Vagina (tissue), 2 donors: ENCODE measurements around the gene EIF5A.
A peak's percentile ranks its signal among the peaks of the same experiment; 100 is the strongest.

Experiments used
- POLR2A ChIP-seq, 2 donors: fragments of 450-650 bp; IDR thresholded peaks; one replicate each; pipeline ENCODE4 v1.6.1; 2017; ENCODE audit warnings: antibody characterized with exemption in 2 of 2, mild to moderate bottlenecking in 2 of 2, moderate library complexity in 2 of 2
- POLR2AphosphoS5 ChIP-seq, 2 donors: sonication (generic); formaldehyde crosslinking; IDR thresholded peaks; one replicate each; pipeline ENCODE4 v1.9.0; 2017; ENCODE audit warnings: antibody characterized with exemption in 2 of 2, mild to moderate bottlenecking in 2 of 2, low read depth in 1 of 2; ENCODE audit not compliant: insufficient read depth in 1 of 2
- TF ChIP-seq, protein P1 (sequence below), 3 experiments: fragments of 450-650 bp in 2 of 3; fragments of 200-600 bp in 1 of 3; sonication (generic) in 1 of 3; IDR thresholded peaks; one replicate each; pipeline ENCODE4 v1.5.1; 2017 to 2019; ENCODE audit warnings: antibody characterized with exemption in 3 of 3, mild to moderate bottlenecking in 2 of 3, moderate library complexity in 2 of 3

DNA sequence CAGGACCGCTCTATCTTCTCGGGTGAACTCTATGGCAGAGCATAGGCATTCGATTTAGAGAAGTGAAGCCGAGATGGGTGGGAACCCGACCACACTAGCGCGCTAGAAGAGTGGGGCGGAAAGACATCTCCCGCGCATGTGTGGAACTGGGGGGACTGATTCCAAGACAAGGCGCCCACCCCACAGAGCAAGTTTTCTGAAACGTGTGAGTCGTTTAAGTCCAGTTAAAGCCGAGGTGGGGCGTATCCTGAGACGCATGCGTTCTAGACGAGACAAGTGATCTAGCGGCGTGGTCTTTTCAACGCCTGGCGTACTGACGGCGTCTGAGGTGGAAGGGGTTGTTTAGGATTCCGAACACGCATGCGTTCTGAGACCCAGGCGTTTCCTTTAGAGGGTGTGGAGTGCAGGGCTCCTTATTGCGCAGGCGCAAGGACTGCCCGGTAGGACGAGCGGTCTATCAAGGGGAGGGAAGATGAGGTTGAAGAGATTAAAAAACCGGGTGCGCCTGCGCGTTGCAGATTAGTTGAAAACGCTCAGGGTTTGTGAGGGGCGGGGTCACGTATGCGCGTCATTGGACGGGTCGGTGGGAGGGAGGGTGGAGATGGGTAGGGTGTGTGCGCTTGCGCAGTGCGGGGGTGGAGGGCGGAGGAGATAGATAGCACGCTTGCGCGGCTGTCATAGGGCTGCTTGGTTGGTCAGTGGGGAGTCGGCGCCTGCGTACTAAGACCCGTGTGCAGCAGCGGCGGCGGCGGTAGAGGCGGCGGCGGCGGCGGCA, at the start of gene EIF5A:
- TF ChIP-seq POLR2AphosphoS5 (IDR thresholded peaks at IDR 0.05; ENCODE audit: insufficient read depth in 1 of 2, low read depth in 1 of 2) (peak; percentile 94 to 98), POLR2A (IDR thresholded peaks at IDR 0.05) (peak in 1 of 2 donors; percentile 96)
- TF ChIP-seq, protein P1, sequence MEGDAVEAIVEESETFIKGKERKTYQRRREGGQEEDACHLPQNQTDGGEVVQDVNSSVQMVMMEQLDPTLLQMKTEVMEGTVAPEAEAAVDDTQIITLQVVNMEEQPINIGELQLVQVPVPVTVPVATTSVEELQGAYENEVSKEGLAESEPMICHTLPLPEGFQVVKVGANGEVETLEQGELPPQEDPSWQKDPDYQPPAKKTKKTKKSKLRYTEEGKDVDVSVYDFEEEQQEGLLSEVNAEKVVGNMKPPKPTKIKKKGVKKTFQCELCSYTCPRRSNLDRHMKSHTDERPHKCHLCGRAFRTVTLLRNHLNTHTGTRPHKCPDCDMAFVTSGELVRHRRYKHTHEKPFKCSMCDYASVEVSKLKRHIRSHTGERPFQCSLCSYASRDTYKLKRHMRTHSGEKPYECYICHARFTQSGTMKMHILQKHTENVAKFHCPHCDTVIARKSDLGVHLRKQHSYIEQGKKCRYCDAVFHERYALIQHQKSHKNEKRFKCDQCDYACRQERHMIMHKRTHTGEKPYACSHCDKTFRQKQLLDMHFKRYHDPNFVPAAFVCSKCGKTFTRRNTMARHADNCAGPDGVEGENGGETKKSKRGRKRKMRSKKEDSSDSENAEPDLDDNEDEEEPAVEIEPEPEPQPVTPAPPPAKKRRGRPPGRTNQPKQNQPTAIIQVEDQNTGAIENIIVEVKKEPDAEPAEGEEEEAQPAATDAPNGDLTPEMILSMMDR (IDR thresholded peaks at IDR 0.05): no peak
